Measurements from ENCODE around the gene ETS2.

The ETS2 gene

GRCh38 chr21:38863291-38863690 is 57.6 kb downstream of the ETS2 start:
- no peak for TF ChIP-seq CTCF (IDR thresholded peaks at IDR 0.05; ENCODE audit: insufficient read depth, low read length, poor library complexity, severe bottlenecking)

GRCh38 chr21:38863843-38864363 is 58.2 kb downstream of the ETS2 start:
- Histone ChIP-seq H3K4me3 (replicated peaks; ENCODE audit: low read depth, low read length) (no peak overlapping the region), H3K27me3 (replicated peaks; ENCODE audit: control insufficient read depth, insufficient read depth, low read length) (no peaks in the 10 kb centered on the region; the same call in 1 of the 2 replicates), H3K36me3 (ENCODE audit: control insufficient read depth, insufficient read depth, low read length) (no peaks in the 10 kb centered on the region)
- TF ChIP-seq CTCF (IDR thresholded peaks at IDR 0.05; ENCODE audit: insufficient read depth, low read length, poor library complexity, severe bottlenecking): no peak
- no peak for DNase-seq (ENCODE audit: extremely low read depth, insufficient read length)

More at GRCh38 chr21:38863291-38863690, 57.6 kb downstream of the ETS2 start:
- Histone ChIP-seq H3K27me3 (replicated peaks; ENCODE audit: control insufficient read depth, insufficient read depth, low read length) (no peaks in the 10 kb centered on the region; the same call in 1 of the 2 replicates), H3K4me3 (replicated peaks; ENCODE audit: low read depth, low read length) (no peak overlapping the region), H3K36me3 (ENCODE audit: control insufficient read depth, insufficient read depth, low read length) (no peaks in the 10 kb centered on the region)
- no peak for DNase-seq (ENCODE audit: extremely low read depth, insufficient read length)

- no peak for TF ChIP-seq CTCF (IDR thresholded peaks at IDR 0.05; ENCODE audit: insufficient read depth, low read length, poor library complexity, severe bottlenecking)
- Histone ChIP-seq H3K4me3 (replicated peaks; ENCODE audit: low read depth, low read length) (no peak overlapping the region), H3K36me3 (ENCODE audit: control insufficient read depth, insufficient read depth, low read length) (no peaks in the 10 kb centered on the region), H3K27me3 (replicated peaks; ENCODE audit: control insufficient read depth, insufficient read depth, low read length) (no peaks in the 10 kb centered on the region; the same call in 1 of the 2 replicates)
- no peak for DNase-seq (ENCODE audit: extremely low read depth, insufficient read length)
Observed at GRCh38 chr21:38864964-38865363, 59.2 kb downstream of the ETS2 start.

- Histone ChIP-seq H3K27me3 (replicated peaks; ENCODE audit: control insufficient read depth, insufficient read depth, low read length) (peaks cover 2% of the 10 kb centered on the region; the same call in 1 of the 2 replicates), H3K36me3 (ENCODE audit: control insufficient read depth, insufficient read depth, low read length) (no peaks in the 10 kb centered on the region), H3K4me3 (replicated peaks; ENCODE audit: low read depth, low read length) (no peak overlapping the region)
- TF ChIP-seq CTCF (IDR thresholded peaks at IDR 0.05; ENCODE audit: insufficient read depth, low read length, poor library complexity, severe bottlenecking): no peak
- DNase-seq (ENCODE audit: extremely low read depth, insufficient read length): no peak
Observed at GRCh38 chr21:38869196-38869595, 63.5 kb downstream of the ETS2 start.

- H3K4me3 ChIP-seq (replicated peaks; ENCODE audit: low read depth, low read length): no peak overlapping the region
- no peak for TF ChIP-seq CTCF (IDR thresholded peaks at IDR 0.05; ENCODE audit: insufficient read depth, low read length, poor library complexity, severe bottlenecking)
- no peaks in the 10 kb centered on the region for H3K36me3 ChIP-seq (ENCODE audit: control insufficient read depth, insufficient read depth, low read length)
- DNase-seq (ENCODE audit: extremely low read depth, insufficient read length): no peak
- peaks cover 2% of the 10 kb centered on the region; the same call in 1 of the 2 replicates for H3K27me3 ChIP-seq (replicated peaks; ENCODE audit: control insufficient read depth, insufficient read depth, low read length)
Observed at GRCh38 chr21:38869946-38870345, 64.2 kb downstream of the ETS2 start.
